Fibroblast of skin of abdomen (primary cell): Measurements from ENCODE around the gene FPR1.

Source experiments
- DNase-seq: peaks from one replicate; pipeline ENCODE4 v3.0.0-alpha.2; 2013

The FPR1 gene

DNA sequence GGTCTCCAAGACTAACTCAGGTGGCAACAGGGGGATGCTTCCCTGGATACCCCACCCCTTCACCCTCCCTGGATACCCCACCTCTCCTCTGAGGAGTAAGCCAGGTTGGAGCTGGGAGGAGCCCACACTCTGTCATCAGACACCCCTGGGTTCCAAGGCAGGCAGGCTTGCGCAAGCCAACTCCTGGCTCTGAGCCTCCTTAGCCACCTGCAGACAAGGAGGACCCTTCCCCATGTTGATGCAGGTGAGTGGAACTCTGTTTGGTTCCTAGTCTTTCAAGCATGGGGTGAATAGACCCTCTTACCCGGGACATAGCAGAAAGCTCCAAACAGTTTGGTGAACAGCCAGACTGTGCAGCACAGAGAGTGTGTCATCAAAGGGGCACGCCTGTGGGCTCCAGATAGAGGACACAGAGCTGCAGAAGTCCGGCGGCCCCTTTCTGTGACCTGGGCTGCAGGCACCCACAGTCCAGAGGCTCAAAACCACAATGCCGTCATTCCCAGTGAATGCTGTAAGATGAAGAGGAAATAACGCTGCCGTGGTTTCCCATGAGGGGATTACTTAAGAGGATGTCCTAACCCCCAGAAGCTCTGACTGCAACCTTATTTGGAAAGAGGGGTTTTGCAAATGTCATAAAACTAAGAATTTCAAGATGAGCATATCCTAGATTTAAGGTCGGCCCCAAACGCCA lies 15.8 kb downstream of the FPR1 start:
- DNase-seq = peak; percentile 80

- no peak for DNase-seq
These were observed 17.7 kb downstream of the FPR1 start for GRCh38 chr19:51733742-51734522.

- DNase-seq = peak; percentile 39
These were observed 21.9 kb downstream of the FPR1 start for GRCh38 chr19:51729781-51730180.

DNA sequence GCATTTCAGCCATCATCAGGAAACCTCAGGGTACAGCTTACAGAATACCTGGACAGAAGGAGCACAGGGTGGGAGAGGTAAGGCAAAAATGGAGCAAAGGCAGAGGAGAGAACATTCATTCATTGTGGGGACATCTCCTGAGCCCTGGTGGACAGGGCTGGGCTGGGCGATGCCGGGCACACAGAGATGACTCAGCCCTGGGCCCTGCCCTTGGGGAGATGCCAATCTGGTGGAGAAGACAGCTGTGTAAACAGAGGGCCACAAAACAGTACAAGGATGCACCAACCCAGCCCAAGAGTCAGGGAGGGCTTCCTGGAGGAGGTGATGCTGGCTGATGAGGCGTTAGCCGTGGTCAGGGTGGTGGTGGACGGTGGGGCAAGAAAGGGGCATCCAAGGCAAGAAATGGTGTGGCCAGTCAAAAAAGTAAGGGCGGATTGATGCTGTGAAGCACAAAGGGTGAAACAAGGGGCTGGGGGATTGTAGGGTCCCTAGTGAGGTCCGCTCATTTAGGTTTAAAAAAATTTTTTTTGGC lies 24.3 kb downstream of the FPR1 start:
- DNase-seq = no peak

GRCh38 chr19:51726049-51726448 lies 25.6 kb downstream of the FPR1 start:
- peak; percentile 87 for DNase-seq

DNA sequence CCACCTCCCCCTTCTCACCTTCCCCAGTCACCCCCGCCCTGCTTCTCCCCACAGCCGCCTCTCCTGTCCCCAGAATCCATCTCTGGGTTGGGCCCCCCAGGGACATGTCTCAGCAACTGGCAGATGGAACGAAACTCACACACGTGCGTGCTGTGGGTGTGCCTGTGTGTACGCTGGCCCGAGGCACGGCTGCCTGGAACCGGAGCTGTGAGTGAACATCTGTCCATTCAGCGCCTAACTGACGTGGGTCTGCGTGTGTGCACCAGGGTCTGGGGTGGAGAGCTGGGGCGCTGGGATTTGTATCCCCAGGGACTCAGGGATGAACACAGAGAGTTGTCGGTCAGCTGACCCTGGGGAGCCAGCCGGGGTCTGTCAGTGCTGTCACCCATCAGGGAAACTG lies 27.1 kb downstream of the FPR1 start:
- no peak for DNase-seq

- DNase-seq = no peak
These were observed 29.2 kb downstream of the FPR1 start for GRCh38 chr19:51722492-51722891.

DNA sequence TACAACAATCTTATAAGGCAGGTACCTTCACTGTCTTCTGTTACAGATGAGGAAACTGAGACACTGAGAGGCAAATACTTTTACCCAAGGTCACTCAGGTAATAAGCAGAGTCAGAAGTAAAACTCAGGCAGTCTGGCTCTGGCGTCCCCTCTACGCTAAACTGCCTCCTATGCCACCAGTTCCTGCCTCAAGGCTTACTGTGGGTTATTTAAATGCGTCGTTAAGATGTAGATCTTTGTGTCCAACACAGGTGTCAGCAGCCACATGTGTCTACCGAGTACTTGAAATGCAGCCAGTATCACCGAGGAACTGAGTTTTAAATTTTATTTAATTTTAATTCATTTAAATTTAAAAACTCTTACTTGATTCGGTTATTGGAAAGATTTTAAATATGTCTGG lies 29.8 kb downstream of the FPR1 start:
- DNase-seq = no peak

GRCh38 chr19:51719251-51719988 lies 32.3 kb downstream of the FPR1 start:
- no peak for DNase-seq

GRCh38 chr19:51716925-51717324 lies 34.8 kb downstream of the FPR1 start:
- no peak for DNase-seq

DNA sequence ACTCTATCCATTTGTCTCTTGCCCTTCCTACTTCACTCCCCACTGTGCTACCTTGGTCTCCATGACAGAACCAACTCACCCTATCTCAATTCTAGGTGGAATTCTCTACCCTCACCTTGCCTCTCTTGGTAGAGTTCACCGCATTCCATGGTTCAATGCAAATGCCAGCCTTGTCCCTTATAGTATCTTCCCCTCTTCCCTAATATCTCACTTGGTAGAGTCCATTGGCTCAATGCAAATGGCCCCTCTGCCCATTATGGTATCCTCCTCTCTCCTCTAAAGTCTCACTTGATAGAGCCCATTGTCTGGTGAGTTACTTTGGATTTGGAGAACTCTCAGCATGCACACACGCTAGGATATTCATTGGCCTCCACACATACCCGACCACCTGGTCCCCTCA lies 35.8 kb downstream of the FPR1 start:
- no peak for DNase-seq

- no peak for DNase-seq
These were observed 36.8 kb downstream of the FPR1 start for GRCh38 chr19:51714848-51715247.

DNA sequence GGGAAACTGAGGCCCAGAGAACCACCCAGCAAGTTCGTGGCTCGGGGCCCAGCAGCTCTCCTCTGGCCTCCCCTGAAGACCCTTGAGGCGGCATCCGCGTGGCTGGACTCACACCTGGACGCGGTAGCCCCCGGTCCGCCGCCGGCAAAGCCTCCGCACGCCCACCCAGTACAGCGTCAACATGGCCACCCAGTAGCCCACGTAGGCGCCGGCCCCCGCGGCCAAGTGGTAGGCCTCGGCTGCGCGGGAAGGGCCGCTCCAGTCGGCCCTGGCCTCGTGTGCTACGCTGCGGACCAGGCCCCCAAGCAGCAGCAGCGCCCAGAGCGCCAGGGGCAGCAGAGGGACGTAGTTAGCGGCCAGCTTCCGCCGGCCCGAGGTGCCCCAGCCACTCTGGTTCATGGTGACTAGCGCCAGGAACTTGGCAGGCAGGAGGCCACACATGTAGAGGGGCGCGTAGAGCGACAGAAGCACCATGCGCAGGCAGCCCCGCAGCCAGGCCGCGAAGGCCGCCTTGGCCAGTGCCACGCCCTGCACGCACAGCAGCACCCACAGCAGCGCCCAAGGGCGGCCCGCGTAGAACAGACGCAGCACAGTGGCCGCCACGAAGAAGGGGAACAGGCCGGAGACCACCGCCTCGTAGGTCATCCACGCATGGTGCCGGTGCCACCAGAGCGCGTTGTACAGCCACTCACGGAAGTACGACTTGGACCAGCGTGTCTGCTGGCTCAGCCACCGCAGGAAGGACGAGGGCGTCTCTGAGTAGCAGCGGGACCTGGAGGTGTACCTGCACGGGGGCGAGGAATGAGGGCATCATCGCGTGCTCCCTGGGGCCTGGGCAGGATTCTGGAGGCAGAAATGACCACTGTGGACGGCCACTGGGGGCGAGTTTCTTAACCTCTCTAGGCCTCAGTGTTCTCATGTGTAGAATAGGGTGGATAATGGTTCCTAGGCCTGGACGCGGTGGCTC lies 38.1 kb downstream of the FPR1 start:
- no peak for DNase-seq

GRCh38 chr19:51712461-51713081 lies 39.1 kb downstream of the FPR1 start:
- peak; percentile 43 for DNase-seq

- no peak for DNase-seq
These were observed 40.0 kb downstream of the FPR1 start for GRCh38 chr19:51711702-51712101.

- peak; percentile 50 for DNase-seq
These were observed 41.5 kb downstream of the FPR1 start for GRCh38 chr19:51710163-51710562.

GRCh38 chr19:51709575-51709974 lies 42.1 kb downstream of the FPR1 start:
- DNase-seq = no peak

GRCh38 chr19:51708811-51709210 lies 42.9 kb downstream of the FPR1 start:
- no peak for DNase-seq

DNA sequence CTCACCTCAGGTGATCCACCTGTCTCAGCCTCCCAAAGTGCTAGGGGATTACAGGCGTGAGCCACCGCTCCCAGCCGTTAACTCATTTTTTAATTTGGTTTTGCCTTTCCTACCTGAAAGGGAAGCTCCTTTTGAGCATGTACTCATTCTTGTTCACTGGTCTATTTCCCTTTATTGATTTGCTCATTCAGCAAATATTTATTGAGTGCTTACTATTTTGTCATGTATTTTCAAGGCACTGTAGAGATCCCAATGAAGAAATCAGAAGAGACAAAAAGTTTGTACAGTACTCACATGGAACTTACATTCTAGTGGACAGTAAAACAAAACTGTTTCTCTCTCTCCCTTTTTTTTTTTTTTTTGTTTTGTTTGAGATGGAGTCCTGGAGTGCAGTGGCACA lies 44.8 kb downstream of the FPR1 start:
- no peak for DNase-seq

GRCh38 chr19:51706296-51706695 lies 45.4 kb downstream of the FPR1 start:
- no peak for DNase-seq

GRCh38 chr19:51704626-51705025 lies 47.1 kb downstream of the FPR1 start:
- DNase-seq = no peak
